NCI-H345 treated with DMSO at 0.1 percent for 48 hours (cell line): ENCODE results near the gene CAPN15.
"Not testable (repeated sequence)": the region's sequence is repeated elsewhere in the genome, so short reads cannot be mapped to it uniquely, and the experiment has no call there.

Experiments used
- DNase-seq: peaks from one replicate; lab custom pipeline; 2025; ENCODE audit not compliant: unreplicated experiment; lab: John Stamatoyannopoulos, UW

CAPN15 gene

GRCh38 chr16:506246-506546, 21.3 kb upstream of the CAPN15 start:
- DNase-seq = no peak

DNA sequence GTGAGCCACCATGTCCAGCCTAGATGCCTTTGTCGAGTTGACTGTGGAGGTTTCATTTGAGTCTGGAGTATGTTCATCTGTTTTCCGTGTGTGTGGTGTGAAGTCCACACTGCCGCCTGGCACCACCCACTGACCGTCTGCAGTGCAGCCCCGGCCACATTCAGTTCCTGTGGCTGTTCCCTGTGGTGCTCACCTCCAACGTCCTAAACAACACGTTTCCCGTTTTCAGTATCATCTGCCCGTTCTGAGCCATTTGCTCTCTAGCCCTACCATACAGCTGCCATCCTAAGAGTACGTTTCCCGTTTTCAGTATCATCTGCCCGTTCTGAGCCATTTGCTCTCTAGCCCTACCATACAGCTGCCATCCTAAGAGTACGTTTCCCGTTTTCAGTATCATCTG, 20.0 kb upstream of the CAPN15 start:
- DNase-seq = not testable (repeated sequence)

GRCh38 chr16:507996-508395, 19.5 kb upstream of the CAPN15 start:
- DNase-seq = no peak

DNA sequence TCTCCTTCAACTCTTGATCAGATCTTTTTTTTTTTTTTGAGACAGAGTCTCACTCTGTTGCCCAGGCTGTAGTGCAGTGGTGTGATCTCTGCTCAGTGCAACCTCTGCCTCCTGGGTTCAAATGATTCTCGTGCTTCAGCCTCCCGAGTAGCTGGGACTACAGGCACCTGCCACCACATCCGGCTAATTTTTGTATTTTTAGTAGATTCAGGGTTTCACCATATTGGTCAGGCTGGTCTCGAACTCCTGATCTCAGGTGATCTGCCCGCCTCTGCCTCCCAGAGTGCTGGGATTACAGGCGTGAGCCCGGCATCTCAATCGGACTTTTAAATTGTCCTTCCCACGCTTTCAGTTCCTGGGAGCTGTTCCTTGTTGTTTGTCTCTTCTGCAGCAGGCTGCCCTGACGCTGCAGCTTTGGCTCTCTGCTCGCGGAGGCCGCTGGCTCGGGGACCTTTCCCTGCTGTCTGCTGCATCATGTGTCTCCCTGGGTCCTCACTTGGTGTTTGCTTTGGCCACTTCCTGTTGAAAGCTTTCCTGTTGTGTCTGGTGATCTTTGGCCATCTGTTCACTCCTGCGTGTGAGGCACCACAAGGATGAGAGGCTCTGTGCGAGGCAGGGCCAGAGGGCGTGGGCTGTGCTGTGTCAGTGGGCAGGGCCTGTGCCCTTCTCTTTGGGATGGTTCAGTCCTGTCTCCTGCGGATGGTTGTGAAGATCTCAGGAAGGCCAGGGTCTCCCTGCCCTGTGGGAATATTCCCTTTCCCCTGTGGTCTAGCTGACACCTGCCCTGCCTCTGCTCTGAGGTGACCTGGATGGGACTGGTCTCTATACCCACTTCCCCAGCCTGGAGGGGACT, 18.4 kb upstream of the CAPN15 start:
- DNase-seq = no peak

DNA sequence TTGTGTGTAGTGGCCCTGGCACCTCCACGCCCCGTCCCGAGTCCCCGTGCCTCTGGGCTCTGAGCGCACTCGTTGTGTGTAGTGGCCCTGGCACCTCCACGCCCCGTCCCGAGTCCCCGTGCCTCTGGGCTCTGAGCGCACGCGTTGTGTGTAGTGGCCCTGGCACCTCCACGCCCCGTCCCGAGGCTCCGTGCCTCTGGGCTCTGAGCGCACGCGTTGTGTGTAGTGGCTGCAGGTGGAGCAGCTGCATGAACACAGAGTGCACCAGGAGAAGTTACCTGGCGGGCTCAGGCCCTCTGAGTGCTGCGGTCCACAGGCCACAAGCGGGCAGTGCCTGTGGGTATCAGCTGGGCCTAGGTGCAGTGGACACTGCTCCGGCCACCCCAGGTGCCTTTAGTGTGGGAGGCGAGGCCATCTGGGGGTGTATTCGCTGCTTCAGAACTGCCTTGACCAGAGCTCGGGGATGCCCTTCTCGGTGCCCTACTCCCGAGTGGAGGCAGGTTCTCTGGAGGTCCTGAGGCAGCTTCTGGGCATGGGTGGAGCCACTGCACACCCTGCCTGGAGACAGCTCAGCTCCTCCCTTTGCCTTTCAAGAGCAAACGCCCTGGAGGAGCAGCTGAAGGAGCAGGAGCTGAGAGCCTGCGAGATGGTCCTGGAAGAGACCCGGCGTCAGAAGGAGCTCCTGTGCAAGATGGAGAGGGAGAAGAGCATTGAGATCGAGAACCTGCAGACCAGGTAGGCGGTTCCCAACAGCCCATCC, 17.3 kb upstream of the CAPN15 start:
- no peak for DNase-seq

DNA sequence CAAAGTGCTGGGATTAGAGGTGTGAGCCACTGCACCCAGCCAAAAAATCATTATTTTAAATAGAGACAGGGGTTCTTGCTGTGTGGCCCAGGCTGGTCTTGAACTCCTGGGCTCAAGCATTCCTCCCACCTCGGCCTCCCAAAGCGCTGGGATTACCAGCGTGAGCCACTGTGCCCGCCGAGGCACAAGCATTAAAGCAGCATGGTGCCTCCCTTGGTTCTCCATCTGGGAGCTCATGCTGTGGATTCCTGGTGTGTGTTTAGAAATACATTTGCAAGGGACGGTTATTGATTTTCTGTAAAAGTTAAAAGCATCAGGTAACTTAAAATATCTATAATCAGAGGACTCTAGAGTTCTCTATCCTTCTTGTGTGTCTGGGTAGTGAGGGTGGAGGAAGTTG, 14.7 kb upstream of the CAPN15 start:
- no peak for DNase-seq

DNA sequence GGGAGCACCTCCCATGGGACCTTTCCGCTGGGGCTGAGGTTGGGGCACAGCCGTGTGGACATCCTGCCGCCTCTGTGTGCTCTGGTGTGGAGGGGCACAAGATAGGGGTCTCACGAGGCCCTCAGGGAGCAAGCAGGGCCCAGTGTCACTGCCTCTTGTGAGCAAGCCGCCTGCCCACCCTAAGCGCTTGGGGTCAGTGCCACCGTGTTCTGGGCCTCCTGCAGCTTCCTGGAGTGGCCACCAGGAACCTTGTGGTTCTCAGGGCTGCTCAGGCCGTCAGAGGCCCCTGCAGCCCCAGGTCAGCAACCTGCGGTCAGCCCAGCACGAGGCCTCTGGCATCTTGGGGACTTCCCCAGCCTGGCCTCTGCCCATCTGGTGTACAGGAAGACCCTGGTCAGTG, 13.6 kb upstream of the CAPN15 start:
- DNase-seq = no peak

DNA sequence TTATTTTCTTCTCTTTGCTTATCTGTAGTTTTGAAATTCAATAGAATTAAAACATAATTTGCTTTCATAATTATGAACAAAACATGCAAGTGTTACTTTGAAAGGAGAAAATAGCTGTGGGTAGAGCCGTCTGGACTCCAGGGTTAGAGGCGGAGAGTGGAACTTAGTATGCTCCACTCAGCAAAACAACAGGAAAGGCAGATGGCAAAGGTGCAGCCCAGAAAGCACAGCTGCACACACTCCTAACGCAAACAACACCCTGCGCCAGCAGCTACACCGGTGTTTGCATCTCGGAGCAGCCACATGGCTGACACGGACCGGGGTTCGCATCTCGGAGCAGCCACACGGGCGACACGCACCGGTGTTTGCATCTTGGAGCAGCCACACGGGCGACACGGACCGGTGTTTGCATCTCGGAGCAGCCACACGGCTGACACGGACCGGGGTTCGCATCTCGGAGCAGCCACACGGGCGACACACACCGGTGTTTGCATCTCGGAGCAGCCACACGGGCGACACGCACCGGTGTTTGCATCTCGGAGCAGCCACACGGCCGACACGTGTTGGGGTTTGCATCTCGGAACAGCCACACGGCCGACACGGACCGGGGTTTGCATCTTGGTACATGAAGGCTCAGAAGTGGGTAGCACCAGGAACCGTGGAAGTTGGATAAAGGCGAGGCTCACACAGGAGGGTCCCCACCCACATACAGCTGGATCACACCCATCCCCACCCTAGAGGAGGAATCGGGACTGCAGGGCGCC, 12.2 kb upstream of the CAPN15 start:
- no peak for DNase-seq

GRCh38 chr16:515939-516226, 11.6 kb upstream of the CAPN15 start:
- DNase-seq = no peak

- DNase-seq = no peak
Observed at GRCh38 chr16:516301-516700, 11.2 kb upstream of the CAPN15 start.

DNA sequence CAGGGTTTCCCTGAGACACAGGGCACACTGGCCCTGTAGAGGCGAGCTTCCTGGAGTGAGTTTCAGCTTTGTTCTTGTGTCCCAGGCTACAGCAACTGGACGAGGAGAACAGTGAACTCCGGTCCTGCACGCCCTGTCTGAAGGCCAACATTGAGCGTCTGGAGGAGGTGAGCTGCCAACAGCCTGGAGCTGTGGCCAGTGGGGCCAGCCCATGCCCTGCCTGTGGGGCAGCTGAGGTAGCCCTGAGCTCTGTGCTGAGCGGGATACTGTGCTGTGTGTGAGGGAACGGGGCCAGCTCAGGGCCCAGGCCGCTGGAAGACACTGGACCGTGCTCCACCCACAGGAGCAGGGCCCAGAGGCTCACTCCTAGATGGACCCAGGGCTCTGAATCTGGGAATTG, 8.7 kb upstream of the CAPN15 start:
- DNase-seq = no peak

GRCh38 chr16:519425-519824, 8.1 kb upstream of the CAPN15 start:
- no peak for DNase-seq

GRCh38 chr16:519841-520687, 7.4 kb upstream of the CAPN15 start:
- DNase-seq = no peak

GRCh38 chr16:520847-521246, 6.7 kb upstream of the CAPN15 start:
- DNase-seq = no peak

DNA sequence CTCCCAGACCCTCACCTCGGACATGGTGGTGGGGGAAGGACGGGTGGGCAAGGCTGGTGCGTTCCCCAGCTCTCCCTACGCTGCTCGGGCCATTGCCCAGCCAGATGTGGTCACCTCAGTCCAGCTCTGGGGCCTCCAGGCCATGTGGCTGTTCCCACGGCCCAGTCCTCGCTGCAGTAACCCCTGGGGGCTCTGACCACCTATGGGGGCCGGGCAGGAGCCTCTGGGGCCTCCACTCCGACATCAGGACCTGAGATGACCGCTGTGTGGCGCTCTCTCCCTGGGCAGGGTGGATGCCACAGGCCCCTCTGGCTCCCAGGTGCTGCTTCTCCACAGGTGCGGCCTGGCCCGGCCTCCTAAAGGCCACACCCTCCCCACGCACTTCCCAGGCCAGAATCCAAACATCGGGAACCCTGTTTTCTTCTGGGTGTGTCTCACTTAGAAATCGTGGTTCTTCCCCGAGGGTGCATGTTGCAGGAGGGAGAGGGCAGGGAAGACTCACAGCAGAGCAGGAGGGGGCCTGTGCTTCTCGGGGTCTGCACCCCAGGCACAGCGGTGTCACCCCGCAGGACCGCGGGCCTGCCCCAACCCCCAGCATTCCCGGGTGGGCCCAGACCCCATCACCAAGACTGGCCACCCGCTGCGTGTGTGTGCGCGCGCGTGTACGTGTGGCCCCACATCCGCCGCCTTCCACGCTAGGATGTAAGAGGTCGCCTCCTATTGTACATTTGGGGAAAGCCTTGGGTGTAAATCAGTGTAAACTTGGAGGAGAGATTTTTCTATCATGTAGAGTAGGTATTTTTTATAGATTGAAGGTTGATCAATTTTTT, 5.9 kb upstream of the CAPN15 start:
- no peak for DNase-seq

GRCh38 chr16:522320-523096, 5.0 kb upstream of the CAPN15 start:
- no peak for DNase-seq

GRCh38 chr16:523097-523741, 4.3 kb upstream of the CAPN15 start:
- DNase-seq = no peak

DNA sequence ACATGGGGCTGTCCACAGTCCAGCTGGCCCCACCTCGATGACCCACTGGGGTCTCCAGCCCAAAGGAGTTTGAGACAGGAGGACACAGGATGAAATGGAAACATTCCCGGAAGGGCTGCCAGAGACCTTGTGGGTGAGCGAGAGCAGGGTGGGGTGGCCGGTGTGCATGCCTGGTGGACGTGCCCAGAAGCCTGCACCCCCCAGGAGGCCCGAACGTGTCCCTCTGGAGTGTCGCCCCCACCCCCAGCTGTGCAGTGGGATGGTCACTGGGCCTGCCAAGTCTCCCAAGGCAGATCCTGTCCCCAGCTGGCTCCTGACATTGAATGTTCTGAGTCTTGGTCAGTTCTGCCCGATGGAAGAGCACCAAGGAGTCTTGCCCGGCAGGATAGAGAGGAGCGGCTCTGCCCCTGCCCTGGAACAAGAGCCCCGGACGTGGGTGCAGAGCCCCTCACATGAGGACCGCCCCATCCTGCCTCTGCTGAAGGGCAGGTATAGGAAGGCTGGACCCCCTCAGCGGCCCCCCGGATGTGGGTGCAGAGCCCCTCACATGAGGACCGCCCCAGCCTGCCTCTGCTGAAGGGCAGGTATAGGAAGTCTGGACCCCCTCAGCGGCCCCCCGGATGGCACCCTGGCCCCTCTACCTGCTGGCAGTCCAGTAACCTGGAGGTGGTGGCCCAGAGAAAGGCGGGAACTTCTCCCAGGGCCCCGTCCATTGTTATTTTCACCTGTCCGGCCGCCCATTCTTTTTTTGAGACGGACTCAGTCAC, 3.1 kb upstream of the CAPN15 start:
- no peak for DNase-seq
